Measurements from ENCODE around the gene HPS4. TPM values are rescaled to one million over a fixed set of nuclear protein-coding genes. Genes with fewer than 3 reads are reported as not detected.

HPS4 gene
- total RNA-seq, 1 donor from 2014 or later: 11.7 TPM

DNA sequence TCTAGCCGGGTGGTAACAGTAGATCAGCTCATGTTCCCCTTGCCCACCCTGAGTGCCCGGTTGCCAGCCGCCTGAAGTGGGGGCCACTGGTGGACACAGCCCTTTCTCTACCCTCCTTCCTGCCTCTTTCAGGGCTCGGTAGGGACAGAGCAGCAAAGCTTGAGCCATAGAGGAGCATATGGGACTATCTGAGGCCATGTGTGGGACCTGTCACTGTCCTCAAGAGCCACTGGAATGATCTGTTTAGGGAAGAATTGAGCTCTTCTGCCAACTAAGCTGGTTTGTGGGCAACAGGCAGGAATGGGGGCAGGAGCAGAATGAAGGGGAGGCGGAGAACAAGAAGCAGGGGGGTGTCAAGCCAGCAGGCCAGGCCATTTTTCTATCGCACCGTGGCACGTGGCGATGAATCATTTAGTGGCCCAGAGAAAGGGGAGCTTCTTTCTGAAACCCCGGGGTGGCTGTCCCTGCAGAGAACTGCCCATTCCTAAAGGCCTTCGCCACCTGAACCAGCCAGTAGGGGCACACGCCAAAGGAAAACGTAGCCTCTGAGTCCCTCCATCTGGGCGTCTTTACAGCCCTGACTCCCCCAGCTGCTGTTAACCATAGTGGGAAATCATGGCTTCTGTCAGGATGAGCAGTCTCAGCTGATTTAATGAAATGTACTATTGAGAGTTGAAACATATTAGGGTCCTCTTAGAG is 45.7 kb downstream of the HPS4 start:
- TF ChIP-seq, protein P1, sequence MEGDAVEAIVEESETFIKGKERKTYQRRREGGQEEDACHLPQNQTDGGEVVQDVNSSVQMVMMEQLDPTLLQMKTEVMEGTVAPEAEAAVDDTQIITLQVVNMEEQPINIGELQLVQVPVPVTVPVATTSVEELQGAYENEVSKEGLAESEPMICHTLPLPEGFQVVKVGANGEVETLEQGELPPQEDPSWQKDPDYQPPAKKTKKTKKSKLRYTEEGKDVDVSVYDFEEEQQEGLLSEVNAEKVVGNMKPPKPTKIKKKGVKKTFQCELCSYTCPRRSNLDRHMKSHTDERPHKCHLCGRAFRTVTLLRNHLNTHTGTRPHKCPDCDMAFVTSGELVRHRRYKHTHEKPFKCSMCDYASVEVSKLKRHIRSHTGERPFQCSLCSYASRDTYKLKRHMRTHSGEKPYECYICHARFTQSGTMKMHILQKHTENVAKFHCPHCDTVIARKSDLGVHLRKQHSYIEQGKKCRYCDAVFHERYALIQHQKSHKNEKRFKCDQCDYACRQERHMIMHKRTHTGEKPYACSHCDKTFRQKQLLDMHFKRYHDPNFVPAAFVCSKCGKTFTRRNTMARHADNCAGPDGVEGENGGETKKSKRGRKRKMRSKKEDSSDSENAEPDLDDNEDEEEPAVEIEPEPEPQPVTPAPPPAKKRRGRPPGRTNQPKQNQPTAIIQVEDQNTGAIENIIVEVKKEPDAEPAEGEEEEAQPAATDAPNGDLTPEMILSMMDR (IDR thresholded peaks at IDR 0.05; ENCODE audit: borderline replicate concordance): no peak
- no peak overlapping the region for H3K27ac ChIP-seq (replicated peaks)
- H3K9me3 ChIP-seq (replicated peaks): no peaks in the 10 kb centered on the region
- no peaks in the 10 kb centered on the region for H3K4me1 ChIP-seq
- peaks cover 31% of the 10 kb centered on the region for H3K27me3 ChIP-seq (ENCODE audit: low read depth)
- H3K36me3 ChIP-seq: no peaks in the 10 kb centered on the region
- DNase-seq: no peak
- intact Hi-C loops (cut with micrococcal nuclease): no loop called here
- H3K4me3 ChIP-seq: no peak overlapping the region

DNA sequence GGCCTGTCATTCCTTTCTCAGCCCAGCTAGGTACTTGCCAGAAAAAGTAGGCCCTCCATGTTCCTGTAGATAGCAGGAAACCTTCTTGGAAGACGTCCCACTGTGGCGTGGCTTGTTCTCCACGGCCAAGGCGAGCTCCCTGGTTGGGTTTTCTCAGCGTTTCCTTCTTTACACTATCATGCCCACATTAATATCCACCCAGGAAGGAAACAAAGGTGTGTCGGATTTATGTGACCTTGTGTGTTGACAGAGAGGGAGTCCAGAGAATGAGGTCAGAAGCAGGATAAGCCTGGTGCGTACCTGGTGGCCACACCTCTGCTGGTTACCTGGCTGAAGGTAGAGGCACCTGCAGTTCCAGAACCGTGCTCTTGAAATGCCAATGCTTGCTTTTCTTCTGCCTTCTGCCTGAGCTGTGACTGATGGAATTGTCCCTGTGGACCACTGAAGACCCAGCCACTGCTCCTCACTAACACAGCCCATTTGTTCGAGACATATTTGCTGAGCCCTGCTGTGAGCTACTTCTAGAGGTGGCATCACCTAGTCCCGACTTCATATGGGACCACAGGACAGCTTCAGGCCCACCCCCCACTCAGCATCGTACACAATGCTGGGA is 46.6 kb downstream of the HPS4 start:
- intact Hi-C loops (cut with micrococcal nuclease): no loop called here
- no peak overlapping the region for H3K27ac ChIP-seq (replicated peaks)
- no peaks in the 10 kb centered on the region for H3K9me3 ChIP-seq (replicated peaks)
- no peak overlapping the region for H3K4me3 ChIP-seq
- no peaks in the 10 kb centered on the region for H3K36me3 ChIP-seq
- no peak for DNase-seq
- no peaks in the 10 kb centered on the region for H3K4me1 ChIP-seq
- TF ChIP-seq, protein P1 (IDR thresholded peaks at IDR 0.05; ENCODE audit: borderline replicate concordance): no peak
- peaks cover 39% of the 10 kb centered on the region for H3K27me3 ChIP-seq (ENCODE audit: low read depth)

DNA sequence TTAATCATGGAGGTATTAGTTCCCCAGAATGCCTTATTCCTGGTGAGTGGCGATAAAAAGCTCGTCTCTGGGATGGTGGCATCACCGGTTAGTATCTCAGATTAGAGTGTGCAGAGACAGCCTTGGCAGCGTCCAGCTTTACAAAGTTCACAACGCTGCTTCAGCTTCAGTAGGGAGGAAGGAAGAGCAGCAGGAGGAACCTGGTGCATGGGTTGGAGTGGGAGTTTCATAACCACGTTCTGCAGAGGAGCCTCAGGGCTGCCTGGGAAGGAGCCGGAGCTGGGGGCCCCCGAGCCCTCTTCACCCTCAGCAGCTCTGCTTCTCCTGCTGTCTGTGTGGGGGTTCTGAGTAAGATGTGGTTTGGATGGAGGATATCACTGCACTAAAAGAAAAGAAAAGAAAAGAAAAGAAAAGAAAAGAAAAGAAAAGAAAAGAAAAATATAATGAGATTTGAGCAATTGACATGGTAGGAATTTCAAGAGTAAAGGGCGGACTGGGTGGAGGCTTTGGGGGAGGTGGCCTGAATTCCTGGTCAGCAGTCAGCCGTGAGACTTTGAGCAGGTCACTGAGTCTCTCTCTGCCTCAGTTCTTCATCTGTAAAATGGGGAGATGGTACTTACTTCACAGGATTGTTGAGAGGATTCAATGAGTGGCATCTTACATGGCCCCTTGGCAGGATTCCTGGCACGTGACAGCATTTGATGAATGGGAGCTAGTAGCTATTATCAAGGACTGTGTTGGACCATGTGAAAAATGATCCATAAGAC is 48.1 kb downstream of the HPS4 start:
- no peak overlapping the region for H3K4me3 ChIP-seq
- H3K27me3 ChIP-seq (ENCODE audit: low read depth): peaks cover 50% of the 10 kb centered on the region
- DNase-seq: no peak
- intact Hi-C loops (cut with micrococcal nuclease): no loop called here
- no peaks in the 10 kb centered on the region for H3K4me1 ChIP-seq
- TF ChIP-seq, protein P1 (IDR thresholded peaks at IDR 0.05; ENCODE audit: borderline replicate concordance): no peak
- H3K36me3 ChIP-seq: no peaks in the 10 kb centered on the region
- H3K9me3 ChIP-seq (replicated peaks): no peaks in the 10 kb centered on the region
- no peak overlapping the region for H3K27ac ChIP-seq (replicated peaks)

DNA sequence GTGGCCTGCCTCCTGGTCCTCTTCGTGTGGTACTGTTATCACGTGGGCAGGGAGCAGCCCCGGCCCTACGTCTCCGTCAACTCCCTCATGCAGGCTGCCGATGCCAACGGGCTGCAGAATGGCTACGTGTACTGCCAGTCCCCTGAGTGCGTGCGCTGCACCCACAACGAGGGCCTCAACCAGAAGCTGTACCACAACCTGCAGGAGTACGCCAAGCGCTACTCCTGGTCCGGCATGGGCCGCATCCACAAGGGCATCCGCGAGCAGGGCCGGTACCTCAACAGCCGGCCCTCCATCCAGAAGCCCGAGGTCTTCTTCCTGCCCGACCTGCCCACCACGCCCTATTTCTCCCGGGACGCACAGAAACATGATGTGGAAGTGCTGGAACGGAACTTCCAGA is 49.8 kb downstream of the HPS4 start:
- intact Hi-C loops (cut with micrococcal nuclease): no loop called here
- Histone ChIP-seq H3K27ac (replicated peaks) (no peak overlapping the region), H3K27me3 (ENCODE audit: low read depth) (peaks cover 55% of the 10 kb centered on the region), H3K9me3 (replicated peaks) (no peaks in the 10 kb centered on the region), H3K4me3 (no peak overlapping the region), H3K36me3 (no peaks in the 10 kb centered on the region), H3K4me1 (peaks cover 7% of the 10 kb centered on the region)
- DNase-seq: no peak
- TF ChIP-seq, protein P1 (IDR thresholded peaks at IDR 0.05; ENCODE audit: borderline replicate concordance): no peak

DNA sequence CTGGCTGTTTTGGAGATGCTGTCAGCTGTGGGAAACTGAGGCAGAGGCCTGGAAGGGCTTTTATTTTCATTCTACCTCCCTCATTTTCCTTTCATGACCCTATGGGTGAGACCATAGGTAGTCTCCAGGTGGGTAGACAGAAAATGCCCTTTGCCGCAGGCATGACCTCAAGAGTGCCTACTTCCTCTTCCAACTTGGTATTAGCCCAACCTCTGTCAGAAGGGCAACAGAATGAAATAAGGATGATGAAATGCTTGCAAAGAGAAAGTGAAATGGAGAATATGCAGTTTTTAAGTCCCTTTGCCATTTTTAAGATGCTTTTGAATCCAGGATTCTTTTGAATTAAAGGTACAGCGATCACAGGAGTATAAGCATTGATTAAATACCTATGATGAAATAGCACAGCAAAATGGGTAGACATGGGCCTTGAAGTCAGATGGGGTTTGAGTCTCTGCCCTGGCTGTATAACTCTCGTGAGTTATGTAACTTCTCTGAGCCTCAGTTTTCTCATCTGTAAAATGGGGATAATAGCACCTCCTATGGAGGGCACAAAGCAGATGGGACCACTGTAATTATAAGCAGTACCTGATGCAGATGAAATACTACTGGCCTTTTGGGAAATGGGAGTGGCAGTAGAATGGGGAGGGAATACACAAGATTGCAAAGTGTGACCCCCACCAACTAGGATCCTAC is 50.8 kb downstream of the HPS4 start:
- Histone ChIP-seq H3K4me3 (no peak overlapping the region), H3K4me1 (peaks cover 12% of the 10 kb centered on the region), H3K27ac (replicated peaks) (no peak overlapping the region), H3K36me3 (no peaks in the 10 kb centered on the region), H3K27me3 (ENCODE audit: low read depth) (peaks cover 64% of the 10 kb centered on the region), H3K9me3 (replicated peaks) (no peaks in the 10 kb centered on the region)
- TF ChIP-seq, protein P1 (IDR thresholded peaks at IDR 0.05; ENCODE audit: borderline replicate concordance): no peak
- no peak for DNase-seq
- intact Hi-C loops (cut with micrococcal nuclease): no loop called here

Measured in left ventricle myocardium inferior (tissue), 1 donor.